ENCODE data around the gene GAGE1. TPM values are rescaled to one million over a fixed set of nuclear protein-coding genes. Genes with fewer than 3 reads are reported as not detected.
A peak's percentile ranks its signal among the peaks of the same experiment; 100 is the strongest.
"Not testable (repeated sequence)": the region's sequence is repeated elsewhere in the genome, so short reads cannot be mapped to it uniquely, and the experiment has no call there.

GAGE1 gene, protein sequence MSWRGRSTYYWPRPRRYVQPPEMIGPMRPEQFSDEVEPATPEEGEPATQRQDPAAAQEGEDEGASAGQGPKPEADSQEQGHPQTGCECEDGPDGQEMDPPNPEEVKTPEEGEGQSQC
- 0.20 and 0.96 TPM in 2 replicates for total RNA-seq (2014; rRNA removed; shearing (Covaris generic))

DNA sequence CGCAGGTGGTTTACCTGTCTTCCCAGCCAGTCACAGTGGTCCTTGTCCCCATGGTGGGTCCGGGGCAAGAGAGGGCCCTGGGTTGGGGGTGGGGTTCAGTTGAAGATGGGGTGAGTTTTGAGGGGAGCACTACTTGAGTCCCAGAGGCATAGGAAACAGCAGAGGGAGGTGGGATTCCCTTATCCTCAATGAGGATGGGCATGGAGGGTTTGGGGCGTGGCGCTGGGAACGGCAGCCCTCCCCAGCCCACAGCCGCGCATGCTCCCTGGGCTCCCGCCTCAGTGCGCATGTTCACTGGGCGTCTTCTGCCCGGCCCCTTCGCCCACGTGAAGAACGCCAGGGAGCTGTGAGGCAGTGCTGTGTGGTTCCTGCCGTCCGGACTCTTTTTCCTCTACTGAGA is at the start of gene GAGE1:
Gene GAGE1, plus strand, starts transcription at position 301 of the 400 bp plus-strand sequence. CDS start 1,155 bp downstream, outside the sequence.
- not testable (repeated sequence) for DNase-seq (ENCODE audit: low read depth)

DNA sequence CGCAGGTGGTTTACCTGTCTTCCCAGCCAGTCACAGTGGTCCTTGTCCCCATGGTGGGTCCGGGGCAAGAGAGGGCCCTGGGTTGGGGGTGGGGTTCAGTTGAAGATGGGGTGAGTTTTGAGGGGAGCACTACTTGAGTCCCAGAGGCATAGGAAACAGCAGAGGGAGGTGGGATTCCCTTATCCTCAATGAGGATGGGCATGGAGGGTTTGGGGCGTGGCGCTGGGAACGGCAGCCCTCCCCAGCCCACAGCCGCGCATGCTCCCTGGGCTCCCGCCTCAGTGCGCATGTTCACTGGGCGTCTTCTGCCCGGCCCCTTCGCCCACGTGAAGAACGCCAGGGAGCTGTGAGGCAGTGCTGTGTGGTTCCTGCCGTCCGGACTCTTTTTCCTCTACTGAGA is 47.8 kb upstream of the GAGE1 start, which contains the start of gene GAGE12E:
Gene GAGE12E, plus strand, starts transcription at position 301 of the 400 bp plus-strand sequence. CDS start 1,155 bp downstream, outside the sequence.
- DNase-seq (ENCODE audit: low read depth): not testable (repeated sequence)

DNA sequence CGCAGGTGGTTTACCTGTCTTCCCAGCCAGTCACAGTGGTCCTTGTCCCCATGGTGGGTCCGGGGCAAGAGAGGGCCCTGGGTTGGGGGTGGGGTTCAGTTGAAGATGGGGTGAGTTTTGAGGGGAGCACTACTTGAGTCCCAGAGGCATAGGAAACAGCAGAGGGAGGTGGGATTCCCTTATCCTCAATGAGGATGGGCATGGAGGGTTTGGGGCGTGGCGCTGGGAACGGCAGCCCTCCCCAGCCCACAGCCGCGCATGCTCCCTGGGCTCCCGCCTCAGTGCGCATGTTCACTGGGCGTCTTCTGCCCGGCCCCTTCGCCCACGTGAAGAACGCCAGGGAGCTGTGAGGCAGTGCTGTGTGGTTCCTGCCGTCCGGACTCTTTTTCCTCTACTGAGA is 38.3 kb upstream of the GAGE1 start, which contains the start of gene GAGE12F:
Gene GAGE12F, plus strand, starts transcription at position 301 of the 400 bp plus-strand sequence. CDS start 1,155 bp downstream, outside the sequence.
- DNase-seq (ENCODE audit: low read depth): not testable (repeated sequence)

DNA sequence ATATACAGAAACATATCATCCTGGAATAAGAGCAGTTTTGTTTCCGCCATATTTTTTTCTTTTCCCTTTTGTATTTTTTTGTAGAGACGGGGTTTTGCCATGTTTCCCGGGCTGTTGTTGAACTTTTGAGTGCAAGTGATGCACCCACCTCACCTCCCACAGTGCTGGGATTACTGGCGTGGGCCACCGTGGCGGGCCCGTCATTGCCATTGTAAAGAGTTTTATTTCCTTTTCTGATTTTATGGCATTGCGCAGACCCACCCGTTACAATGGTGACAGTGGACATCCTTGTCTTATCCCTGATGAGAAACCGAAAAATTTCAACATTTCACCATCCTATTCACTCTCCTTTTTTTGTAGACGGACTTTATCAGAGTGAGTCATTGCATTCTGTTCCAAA is 30.1 kb upstream of the GAGE1 start:
- not testable (repeated sequence) for DNase-seq (ENCODE audit: low read depth)

DNA sequence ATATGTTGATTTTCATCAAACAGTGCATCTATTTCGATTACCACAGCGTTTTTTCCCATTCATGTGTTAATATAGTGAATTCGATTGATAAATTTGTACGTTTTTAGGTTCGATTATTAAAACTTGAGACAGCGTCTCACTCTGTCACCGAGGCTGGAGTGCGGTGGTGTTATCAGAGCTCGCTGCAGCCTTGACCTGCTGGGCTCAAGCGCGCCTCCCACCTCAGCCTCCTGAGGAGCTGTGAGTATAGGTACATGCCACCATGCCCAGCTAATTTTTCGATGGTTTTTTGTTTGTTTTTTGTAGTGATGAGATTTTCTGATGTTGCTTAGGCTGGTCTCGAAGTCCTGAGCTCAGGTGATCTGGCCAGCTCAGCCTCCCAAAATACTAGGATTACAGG is 29.7 kb upstream of the GAGE1 start:
- DNase-seq (ENCODE audit: low read depth): not testable (repeated sequence)

DNA sequence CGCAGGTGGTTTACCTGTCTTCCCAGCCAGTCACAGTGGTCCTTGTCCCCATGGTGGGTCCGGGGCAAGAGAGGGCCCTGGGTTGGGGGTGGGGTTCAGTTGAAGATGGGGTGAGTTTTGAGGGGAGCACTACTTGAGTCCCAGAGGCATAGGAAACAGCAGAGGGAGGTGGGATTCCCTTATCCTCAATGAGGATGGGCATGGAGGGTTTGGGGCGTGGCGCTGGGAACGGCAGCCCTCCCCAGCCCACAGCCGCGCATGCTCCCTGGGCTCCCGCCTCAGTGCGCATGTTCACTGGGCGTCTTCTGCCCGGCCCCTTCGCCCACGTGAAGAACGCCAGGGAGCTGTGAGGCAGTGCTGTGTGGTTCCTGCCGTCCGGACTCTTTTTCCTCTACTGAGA is 28.7 kb upstream of the GAGE1 start, which contains the start of gene GAGE12G:
Gene GAGE12G, plus strand, starts transcription at position 301 of the 400 bp plus-strand sequence. CDS start 1,155 bp downstream, outside the sequence.
- not testable (repeated sequence) for DNase-seq (ENCODE audit: low read depth)

DNA sequence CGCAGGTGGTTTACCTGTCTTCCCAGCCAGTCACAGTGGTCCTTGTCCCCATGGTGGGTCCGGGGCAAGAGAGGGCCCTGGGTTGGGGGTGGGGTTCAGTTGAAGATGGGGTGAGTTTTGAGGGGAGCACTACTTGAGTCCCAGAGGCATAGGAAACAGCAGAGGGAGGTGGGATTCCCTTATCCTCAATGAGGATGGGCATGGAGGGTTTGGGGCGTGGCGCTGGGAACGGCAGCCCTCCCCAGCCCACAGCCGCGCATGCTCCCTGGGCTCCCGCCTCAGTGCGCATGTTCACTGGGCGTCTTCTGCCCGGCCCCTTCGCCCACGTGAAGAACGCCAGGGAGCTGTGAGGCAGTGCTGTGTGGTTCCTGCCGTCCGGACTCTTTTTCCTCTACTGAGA is 19.2 kb upstream of the GAGE1 start, which contains the start of gene GAGE12H:
Gene GAGE12H, plus strand, starts transcription at position 301 of the 400 bp plus-strand sequence. CDS start 1,155 bp downstream, outside the sequence.
- not testable (repeated sequence) for DNase-seq (ENCODE audit: low read depth)

DNA sequence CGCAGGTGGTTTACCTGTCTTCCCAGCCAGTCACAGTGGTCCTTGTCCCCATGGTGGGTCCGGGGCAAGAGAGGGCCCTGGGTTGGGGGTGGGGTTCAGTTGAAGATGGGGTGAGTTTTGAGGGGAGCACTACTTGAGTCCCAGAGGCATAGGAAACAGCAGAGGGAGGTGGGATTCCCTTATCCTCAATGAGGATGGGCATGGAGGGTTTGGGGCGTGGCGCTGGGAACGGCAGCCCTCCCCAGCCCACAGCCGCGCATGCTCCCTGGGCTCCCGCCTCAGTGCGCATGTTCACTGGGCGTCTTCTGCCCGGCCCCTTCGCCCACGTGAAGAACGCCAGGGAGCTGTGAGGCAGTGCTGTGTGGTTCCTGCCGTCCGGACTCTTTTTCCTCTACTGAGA is 9.6 kb upstream of the GAGE1 start, which contains the start of gene GAGE2A:
Gene GAGE2A, plus strand, starts transcription at position 301 of the 400 bp plus-strand sequence. CDS start 1,155 bp downstream, outside the sequence.
- not testable (repeated sequence) for DNase-seq (ENCODE audit: low read depth)

DNA sequence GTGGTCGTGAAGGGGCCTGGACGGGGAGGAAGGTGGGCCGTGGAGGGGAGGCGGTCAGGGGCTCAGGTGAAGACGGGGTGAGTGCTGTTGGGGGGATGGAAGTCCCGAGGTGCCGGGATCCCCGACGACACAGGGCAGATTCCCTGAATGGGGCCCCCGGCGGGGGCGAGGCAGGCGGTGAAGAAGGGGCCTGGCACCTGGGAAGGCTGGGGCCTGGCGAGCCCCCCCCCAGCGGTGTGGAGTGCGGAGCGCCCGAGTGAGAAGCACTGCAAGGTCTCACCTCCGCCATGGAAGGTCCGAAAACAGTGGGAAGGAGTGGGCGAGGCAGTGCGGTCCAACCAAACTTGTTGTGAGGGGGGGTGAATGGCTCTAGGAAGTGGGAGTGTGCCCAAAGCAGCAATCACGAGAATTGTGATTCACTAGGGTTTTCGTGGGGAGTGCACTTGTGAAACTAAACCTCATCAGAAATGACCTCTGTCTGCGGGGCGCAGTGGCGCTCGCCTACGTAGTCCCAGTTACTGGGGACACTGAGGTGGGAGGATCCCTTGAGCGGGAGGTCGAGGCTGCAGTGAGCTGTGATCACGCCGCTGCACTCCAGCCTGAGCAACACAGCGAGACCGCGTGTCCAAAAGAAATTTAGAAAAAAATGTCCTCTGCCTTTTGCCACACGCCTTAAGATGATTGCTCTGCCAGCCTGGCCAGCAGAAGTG is 8.9 kb upstream of the GAGE1 start:
- not testable (repeated sequence) for DNase-seq (ENCODE audit: low read depth)

DNA sequence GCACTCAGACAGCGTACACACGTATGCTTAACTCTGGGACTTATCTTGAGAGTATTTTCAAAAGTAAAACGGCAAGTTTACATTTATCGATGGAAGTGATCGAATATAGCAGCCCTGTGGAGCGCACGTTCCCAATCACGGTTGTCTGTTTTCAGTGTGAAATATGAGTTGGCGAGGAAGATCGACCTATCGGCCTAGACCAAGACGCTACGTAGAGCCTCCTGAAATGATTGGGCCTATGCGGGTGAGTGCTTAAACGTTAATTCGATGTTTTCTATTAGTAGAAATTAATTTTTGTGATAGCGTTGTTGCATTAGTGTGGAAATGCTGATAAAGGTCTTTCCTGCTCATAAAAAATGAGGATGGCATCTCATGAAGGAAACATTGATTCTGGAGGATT is 8.3 kb upstream of the GAGE1 start:
- DNase-seq (ENCODE audit: low read depth): not testable (repeated sequence)

DNA sequence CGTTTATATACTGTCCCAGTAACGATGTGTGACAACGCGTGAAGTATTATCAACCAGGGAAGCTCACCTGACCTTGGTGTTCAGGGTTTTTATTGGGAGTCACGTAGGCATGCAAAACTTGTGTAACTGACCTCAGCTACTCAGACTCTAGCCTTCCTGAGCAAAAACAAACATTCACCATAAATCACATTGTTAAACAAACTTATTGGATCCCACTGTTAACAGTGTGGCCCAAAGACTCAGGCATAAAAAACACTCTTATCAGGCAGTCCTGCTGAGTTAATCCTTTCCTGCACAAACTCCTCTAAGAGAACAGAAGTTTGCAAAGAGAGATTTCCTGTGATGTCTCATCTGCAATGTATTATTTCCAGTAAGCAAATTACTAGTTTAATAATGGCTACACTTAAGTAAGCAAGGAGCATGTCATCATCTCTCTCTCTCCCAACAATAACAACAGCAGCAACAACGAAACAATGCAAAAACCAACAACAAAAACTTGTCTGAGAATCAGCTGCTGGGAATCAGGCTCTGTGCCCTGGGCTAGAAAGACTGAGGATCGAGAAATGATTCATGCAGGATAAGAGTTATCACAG is 12.0 kb downstream of the GAGE1 start:
- DNase-seq (ENCODE audit: low read depth): peak; percentile 2

DNA sequence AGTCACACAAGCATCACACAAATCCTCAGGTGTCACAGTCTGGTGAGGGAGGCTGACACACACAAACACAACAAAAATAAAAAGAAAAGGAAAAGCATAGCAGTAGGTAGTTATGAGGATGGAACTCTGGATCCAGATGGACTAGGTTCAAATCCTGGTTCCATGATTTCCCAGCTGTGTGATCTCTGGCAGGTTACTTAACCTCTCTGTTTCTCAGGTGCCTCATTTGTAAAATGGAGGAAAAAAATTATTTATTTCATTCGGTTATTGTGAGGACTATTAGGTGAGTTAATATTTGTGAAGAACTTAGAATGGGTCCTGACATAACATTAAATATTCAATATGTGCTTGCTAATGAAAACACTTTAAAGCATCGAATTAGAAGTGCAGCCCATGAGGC is 19.8 kb downstream of the GAGE1 start:
- DNase-seq (ENCODE audit: low read depth): no peak

DNA sequence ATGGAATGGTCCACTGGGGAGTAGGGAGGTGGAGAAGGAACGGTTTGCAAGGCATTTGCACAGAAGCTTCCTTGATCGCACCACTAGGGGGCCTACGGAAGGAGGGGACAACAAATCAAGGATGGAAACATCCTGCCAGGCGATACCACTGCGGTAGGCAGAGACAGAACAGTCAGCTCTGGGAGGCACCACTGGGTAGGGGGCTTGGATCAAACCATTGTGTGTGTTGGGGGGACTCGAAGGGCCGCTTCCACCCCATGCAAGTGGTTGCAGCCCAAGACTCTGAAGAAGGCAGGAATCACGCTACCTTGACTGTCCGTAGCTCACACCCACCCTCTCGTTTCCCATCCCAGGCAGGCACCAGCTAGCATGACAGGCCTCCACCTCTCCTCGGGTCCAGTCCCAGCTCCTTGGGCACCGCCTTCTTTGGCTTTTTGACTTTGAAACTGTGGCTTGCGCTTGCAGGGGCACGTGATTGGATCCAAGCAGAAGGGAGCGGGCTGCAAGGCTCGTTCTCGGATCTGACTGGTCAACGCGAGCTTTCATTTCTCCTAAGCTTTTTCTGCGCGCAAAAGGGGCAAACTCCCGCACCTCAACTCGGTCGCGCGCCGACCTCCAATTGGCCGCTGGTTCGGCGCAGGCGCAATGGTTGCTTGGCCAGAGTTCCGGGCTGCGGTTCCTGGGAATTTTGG is 28.4 kb downstream of the GAGE1 start:
- DNase-seq (ENCODE audit: low read depth): peak; percentile 19

DNA sequence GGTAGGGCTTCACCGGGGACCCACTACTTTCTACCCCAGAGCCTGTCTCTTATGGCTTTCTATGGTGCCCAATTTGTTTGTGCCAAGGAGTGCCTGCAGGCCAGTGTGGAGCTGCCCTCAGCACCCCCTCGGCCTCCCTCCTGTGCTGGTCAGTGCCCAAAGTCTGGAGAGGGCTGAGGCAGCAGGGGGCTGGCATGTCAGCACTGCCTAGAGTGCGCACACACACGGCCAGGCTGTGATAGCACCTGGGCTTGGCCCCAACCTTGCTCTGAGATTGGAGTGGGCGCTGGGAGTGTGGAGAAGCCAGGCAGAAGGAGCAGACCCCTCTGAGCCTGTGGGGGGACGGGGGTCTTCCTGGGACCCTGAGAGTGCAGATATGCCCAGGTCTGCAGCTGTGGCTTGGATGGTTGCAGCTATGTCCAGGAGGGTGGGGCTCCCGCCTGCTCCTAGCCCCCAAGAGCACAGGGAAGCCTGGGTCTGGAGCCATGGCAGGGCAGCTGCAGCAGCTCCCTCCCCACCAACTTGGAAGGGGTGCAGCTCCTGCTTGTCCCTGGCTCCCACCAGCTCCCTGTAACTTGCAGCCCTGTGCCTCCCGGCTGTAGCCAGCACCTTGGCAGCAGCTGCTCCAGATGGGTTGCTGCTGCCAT is 46.3 kb downstream of the GAGE1 start:
- no peak for DNase-seq (ENCODE audit: low read depth)

DNA sequence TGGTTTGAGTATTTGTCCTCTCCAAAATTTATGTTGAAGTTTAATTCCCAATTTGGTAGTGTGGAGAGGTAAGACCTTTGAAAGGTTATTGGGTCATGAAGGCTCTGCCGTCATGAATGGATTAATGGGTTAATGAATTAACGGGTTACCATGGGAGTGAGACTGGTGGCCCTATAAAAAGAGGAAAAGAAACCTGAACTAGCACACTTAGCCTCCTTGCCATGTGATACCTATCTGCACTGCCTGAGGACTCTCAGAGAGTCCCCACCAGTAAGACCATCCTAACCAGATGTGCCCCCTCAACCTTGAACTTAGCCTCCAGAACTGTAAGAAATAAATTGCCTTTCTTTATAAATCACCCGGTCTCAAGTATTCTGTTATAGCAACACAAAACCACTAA is 57.7 kb downstream of the GAGE1 start:
- no peak for DNase-seq (ENCODE audit: low read depth)

Other genes starting within 250 kb of the GAGE1 start
- not detected in 2 replicates for gene GAGE12C, start 66.8 kb upstream of the GAGE1 start, total RNA-seq (2014; rRNA removed; shearing (Covaris generic))
- gene GAGE12D, start 57.3 kb upstream of the GAGE1 start, total RNA-seq (2014; rRNA removed; shearing (Covaris generic)): not detected in 2 replicates
- gene GAGE12E, start 47.7 kb upstream of the GAGE1 start, total RNA-seq (2014; rRNA removed; shearing (Covaris generic)): not detected in 2 replicates
- gene GAGE12F, start 38.2 kb upstream of the GAGE1 start, total RNA-seq (2014; rRNA removed; shearing (Covaris generic)): not detected in 2 replicates
- gene GAGE12G, start 28.6 kb upstream of the GAGE1 start, total RNA-seq (2014; rRNA removed; shearing (Covaris generic)): not detected in 2 replicates
- not detected in 2 replicates for gene GAGE12H, start 19.1 kb upstream of the GAGE1 start, total RNA-seq (2014; rRNA removed; shearing (Covaris generic))
- gene GAGE2A, start 9.5 kb upstream of the GAGE1 start, total RNA-seq (2014; rRNA removed; shearing (Covaris generic)): 1.3 TPM in 1 of 2 replicates, not detected in the other
- 1.1 and 2.7 TPM in 2 replicates for gene PAGE1, start 97.0 kb downstream of the GAGE1 start, total RNA-seq (2014; rRNA removed; shearing (Covaris generic))
- not detected in 2 replicates for gene PAGE4, start 230.3 kb downstream of the GAGE1 start, total RNA-seq (2014; rRNA removed; shearing (Covaris generic))

All from RPMI7951 (cell line).